HG03039 (cell line): ENCODE data around the gene EPHA5.
"Not testable (repeated sequence)": the region's sequence is repeated elsewhere in the genome, so short reads cannot be mapped to it uniquely, and the experiment has no call there.

Experiments used
- ATAC-seq: cut with Tn5 transposase; IDR thresholded peaks from one replicate; pipeline ENCODE4 v1.9.1; 2021; ENCODE audit warnings: mild to moderate bottlenecking, moderate library complexity; ENCODE audit not compliant: unreplicated experiment

EPHA5 gene

GRCh38 chr4:65386927-65387326 is 283.4 kb downstream of the EPHA5 start:
- ATAC-seq: no peak

GRCh38 chr4:65383589-65384305 is 286.5 kb downstream of the EPHA5 start:
- ATAC-seq: no peak

GRCh38 chr4:65381648-65382047 is 288.6 kb downstream of the EPHA5 start:
- ATAC-seq: no peak

GRCh38 chr4:65370709-65371108 is 299.6 kb downstream of the EPHA5 start:
- no peak for ATAC-seq

GRCh38 chr4:65367306-65367705 is 303.0 kb downstream of the EPHA5 start:
- ATAC-seq: no peak

- ATAC-seq: no peak
Observed at GRCh38 chr4:65358914-65359313, 311.4 kb downstream of the EPHA5 start.

GRCh38 chr4:65353098-65353497 is 317.2 kb downstream of the EPHA5 start:
- ATAC-seq: no peak

- ATAC-seq: no peak
Observed at GRCh38 chr4:65344278-65344825, 325.9 kb downstream of the EPHA5 start.

- no peak for ATAC-seq
Observed at GRCh38 chr4:65343342-65343741, 326.9 kb downstream of the EPHA5 start.

- no peak for ATAC-seq
Observed at GRCh38 chr4:65341557-65341956, 328.7 kb downstream of the EPHA5 start.

- no peak for ATAC-seq
Observed at GRCh38 chr4:65340382-65341109, 329.7 kb downstream of the EPHA5 start.

GRCh38 chr4:65337371-65337770 is 332.9 kb downstream of the EPHA5 start:
- ATAC-seq: no peak

GRCh38 chr4:65336465-65336864 is 333.8 kb downstream of the EPHA5 start:
- no peak for ATAC-seq

GRCh38 chr4:65316534-65316933 is 353.8 kb downstream of the EPHA5 start:
- ATAC-seq: no peak

GRCh38 chr4:65311120-65311519 is 359.2 kb downstream of the EPHA5 start:
- no peak for ATAC-seq

GRCh38 chr4:65310586-65310985 is 359.7 kb downstream of the EPHA5 start:
- no peak for ATAC-seq

GRCh38 chr4:65308626-65309025 is 361.7 kb downstream of the EPHA5 start:
- ATAC-seq: not testable (repeated sequence)

GRCh38 chr4:65302145-65302544 is 368.1 kb downstream of the EPHA5 start:
- no peak for ATAC-seq

- ATAC-seq: no peak
Observed at GRCh38 chr4:65296246-65296645, 374.0 kb downstream of the EPHA5 start.

GRCh38 chr4:65287071-65287470 is 383.2 kb downstream of the EPHA5 start:
- no peak for ATAC-seq
